ENCODE data around the gene TNFRSF14. TPM values are rescaled to one million over a fixed set of nuclear protein-coding genes. Genes with fewer than 3 reads are reported as not detected.

TNFRSF14 gene
- total and polyA plus RNA-seq, 9 of the 15 experiments (the other 6 are each of a cell fraction or from before 2014, with no cell fraction given) = 0.11 to 2.3 (median 0.68) TPM; not detected in 2

DNA sequence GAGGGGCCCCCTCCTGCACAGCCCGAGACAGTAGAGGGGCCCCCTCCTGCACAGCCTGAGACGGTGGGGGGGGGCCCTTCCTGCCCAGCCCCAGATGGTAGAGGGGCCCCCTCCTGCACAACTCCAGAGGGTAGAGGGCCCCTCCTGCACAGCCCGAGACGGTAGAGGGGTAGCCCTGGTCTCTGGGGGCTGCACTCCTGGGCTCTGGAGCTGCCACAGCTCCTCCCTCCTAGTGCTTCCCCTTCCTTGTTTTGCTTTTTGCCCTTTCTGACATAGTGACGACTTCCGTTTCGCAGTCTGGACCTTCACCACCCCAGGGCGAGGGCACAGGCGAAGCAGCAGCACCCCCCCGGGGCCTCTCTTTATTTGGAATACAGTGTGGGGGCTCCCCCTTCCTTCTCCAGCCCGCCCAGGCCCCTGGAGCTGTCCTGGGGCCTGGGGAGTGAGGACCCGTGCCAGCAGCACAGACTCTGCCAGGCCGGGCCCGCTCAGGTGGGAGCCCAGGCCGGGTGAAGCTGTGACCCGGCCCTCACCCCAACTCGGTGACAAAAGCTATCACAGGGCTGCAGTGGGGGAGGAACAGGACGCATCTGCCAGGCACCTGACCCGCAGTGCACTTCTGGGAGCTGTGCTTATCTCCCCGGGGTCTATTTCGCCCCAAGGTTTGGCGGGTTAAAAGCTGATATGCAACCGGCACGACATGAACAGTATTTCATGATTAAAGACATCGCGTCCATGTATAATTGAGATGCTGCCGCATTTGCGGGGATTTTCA lies 29.3 kb downstream of the TNFRSF14 start (continued):
- TF ChIP-seq, protein P1, sequence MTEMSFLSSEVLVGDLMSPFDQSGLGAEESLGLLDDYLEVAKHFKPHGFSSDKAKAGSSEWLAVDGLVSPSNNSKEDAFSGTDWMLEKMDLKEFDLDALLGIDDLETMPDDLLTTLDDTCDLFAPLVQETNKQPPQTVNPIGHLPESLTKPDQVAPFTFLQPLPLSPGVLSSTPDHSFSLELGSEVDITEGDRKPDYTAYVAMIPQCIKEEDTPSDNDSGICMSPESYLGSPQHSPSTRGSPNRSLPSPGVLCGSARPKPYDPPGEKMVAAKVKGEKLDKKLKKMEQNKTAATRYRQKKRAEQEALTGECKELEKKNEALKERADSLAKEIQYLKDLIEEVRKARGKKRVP (CRISPR knock-in tag; IDR thresholded peaks at IDR 0.05) = peak; percentile 55; the same call in 1 of the 2 replicates
- TF ChIP-seq TAF1 (IDR thresholded peaks at IDR 0.05; ENCODE audit: control insufficient read depth, extremely low read depth, insufficient read depth, low read length, severe bottlenecking) (peak; percentile 53), KDM4B (IDR thresholded peaks at IDR 0.05; ENCODE audit: borderline replicate concordance in 2 of 2, low read depth in 1 of 2) (0 out of 4 replicates have a peak, but pooled peaks of 1 of the 2 experiments have one; percentile 32), CEBPG (CRISPR knock-in tag; IDR thresholded peaks at IDR 0.05) (no peak), CEBPG (tag; conservative IDR thresholded peaks at IDR 0.05 in 1 of 2, IDR thresholded peaks at IDR 0.05 in 1 of 2) (no peak), GTF2A2 (tag; IDR thresholded peaks at IDR 0.05) (no peak), NBN (IDR thresholded peaks at IDR 0.05; ENCODE audit: low read depth) (peak; percentile 58; the same call in 1 of the 2 replicates), NR2C2 (CRISPR knock-in tag; IDR thresholded peaks at IDR 0.05) (no peak), NR2C2 (tag; IDR thresholded peaks at IDR 0.05) (peak; percentile 81), TBP (optimal IDR thresholded peaks at IDR 0.05; ENCODE audit: low read depth, low read length) (peak; percentile 69), SRSF9 (IDR thresholded peaks at IDR 0.05; ENCODE audit: borderline replicate concordance, low read depth, low read length) (no peak), TCF3 (CRISPR knock-in tag; IDR thresholded peaks at IDR 0.05) (peak; percentile 91), TCFL5 (CRISPR knock-in tag; conservative IDR thresholded peaks at IDR 0.05) (no peak), STAT5A (IDR thresholded peaks at IDR 0.05; ENCODE audit: borderline replicate concordance, low read length) (peak; percentile 81), RNF2 (IDR thresholded peaks at IDR 0.05) (peak; percentile 83; the same call in 1 of the 2 replicates), NR2F6 (CRISPR knock-in tag; IDR thresholded peaks at IDR 0.05) (no peak), ZNF12 (CRISPR knock-in tag; IDR thresholded peaks at IDR 0.05) (no peak)
- TF ChIP-seq, protein P2, sequence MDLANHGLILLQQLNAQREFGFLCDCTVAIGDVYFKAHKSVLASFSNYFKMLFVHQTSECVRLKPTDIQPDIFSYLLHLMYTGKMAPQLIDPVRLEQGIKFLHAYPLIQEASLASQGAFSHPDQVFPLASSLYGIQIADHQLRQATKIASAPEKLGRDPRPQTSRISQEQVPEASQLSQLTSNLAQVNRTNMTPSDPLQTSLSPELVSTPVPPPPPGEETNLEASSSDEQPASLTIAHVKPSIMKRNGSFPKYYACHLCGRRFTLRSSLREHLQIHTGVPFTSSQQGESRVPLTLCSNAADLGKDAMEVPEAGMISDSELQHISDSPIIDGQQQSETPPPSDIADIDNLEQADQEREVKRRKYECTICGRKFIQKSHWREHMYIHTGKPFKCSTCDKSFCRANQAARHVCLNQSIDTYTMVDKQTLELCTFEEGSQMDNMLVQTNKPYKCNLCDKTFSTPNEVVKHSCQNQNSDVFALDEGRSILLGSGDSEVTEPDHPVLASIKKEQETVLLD (IDR thresholded peaks at IDR 0.05) = peak; percentile 59; the same call in 1 of the 2 replicates
- TF ChIP-seq, protein P3, sequence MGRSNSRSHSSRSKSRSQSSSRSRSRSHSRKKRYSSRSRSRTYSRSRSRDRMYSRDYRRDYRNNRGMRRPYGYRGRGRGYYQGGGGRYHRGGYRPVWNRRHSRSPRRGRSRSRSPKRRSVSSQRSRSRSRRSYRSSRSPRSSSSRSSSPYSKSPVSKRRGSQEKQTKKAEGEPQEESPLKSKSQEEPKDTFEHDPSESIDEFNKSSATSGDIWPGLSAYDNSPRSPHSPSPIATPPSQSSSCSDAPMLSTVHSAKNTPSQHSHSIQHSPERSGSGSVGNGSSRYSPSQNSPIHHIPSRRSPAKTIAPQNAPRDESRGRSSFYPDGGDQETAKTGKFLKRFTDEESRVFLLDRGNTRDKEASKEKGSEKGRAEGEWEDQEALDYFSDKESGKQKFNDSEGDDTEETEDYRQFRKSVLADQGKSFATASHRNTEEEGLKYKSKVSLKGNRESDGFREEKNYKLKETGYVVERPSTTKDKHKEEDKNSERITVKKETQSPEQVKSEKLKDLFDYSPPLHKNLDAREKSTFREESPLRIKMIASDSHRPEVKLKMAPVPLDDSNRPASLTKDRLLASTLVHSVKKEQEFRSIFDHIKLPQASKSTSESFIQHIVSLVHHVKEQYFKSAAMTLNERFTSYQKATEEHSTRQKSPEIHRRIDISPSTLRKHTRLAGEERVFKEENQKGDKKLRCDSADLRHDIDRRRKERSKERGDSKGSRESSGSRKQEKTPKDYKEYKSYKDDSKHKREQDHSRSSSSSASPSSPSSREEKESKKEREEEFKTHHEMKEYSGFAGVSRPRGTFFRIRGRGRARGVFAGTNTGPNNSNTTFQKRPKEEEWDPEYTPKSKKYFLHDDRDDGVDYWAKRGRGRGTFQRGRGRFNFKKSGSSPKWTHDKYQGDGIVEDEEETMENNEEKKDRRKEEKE (IDR thresholded peaks at IDR 0.05; ENCODE audit: borderline replicate concordance in 1 of 2, control insufficient read depth in 1 of 2, low read depth in 2 of 2, low read length in 1 of 2) = 0 out of 4 replicates have a peak, but pooled peaks of 1 of the 2 experiments have one; percentile 18
- TF ChIP-seq, protein P4, sequence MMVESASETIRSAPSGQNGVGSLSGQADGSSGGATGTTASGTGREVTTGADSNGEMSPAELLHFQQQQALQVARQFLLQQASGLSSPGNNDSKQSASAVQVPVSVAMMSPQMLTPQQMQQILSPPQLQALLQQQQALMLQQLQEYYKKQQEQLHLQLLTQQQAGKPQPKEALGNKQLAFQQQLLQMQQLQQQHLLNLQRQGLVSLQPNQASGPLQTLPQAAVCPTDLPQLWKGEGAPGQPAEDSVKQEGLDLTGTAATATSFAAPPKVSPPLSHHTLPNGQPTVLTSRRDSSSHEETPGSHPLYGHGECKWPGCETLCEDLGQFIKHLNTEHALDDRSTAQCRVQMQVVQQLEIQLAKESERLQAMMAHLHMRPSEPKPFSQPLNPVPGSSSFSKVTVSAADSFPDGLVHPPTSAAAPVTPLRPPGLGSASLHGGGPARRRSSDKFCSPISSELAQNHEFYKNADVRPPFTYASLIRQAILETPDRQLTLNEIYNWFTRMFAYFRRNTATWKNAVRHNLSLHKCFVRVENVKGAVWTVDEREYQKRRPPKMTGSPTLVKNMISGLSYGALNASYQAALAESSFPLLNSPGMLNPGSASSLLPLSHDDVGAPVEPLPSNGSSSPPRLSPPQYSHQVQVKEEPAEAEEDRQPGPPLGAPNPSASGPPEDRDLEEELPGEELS (CRISPR knock-in tag; IDR thresholded peaks at IDR 0.05; ENCODE audit: borderline replicate concordance) = 0 out of 2 replicates have a peak, but pooled peaks have one; percentile 22
